ENCODE results near the gene TUBA4A. TPM values are rescaled to one million over a fixed set of nuclear protein-coding genes. Genes with fewer than 3 reads are reported as not detected.

The TUBA4A gene
- total and polyA plus RNA-seq, 2 of the 4 experiments (the other 2 are of a cell fraction) = 21.9 to 35.6 TPM

DNA sequence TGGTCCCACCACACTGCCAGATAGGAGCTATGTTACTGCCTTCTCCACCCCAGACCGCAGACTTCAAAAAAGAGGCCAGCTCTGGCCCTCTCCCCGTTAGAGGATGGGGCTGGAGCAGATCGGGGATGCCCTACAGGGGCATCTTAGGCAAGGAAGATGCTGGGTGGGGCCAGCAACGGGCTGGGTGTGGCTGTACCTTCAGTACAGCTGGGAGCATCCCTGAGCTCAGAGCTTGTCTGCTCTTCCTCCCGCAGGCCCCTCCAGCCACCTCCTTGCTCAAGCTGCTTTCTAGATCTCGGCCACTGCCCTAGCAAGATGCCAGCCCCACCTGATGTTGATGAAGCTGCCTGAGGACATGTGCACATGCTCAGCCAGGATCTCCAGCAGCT lies 45.6 kb upstream of the TUBA4A start:
- Histone ChIP-seq H3K4ac (ENCODE audit: low read depth, low read length) (no peak overlapping the region), H4K5ac (ENCODE audit: low read depth, low read length) (no peak overlapping the region), H3K18ac (ENCODE audit: low read depth, low read length) (no peak overlapping the region), H3K27me3 (ENCODE audit: control insufficient read depth, insufficient read depth, low read length) (no peaks in the 10 kb centered on the region), H3K79me1 (ENCODE audit: low read depth in 1 of 2, low read length in 2 of 2) (no peaks in the 10 kb centered on the region), H4K8ac (ENCODE audit: low read depth in 2 of 2, low read length in 2 of 2) (no peak overlapping the region; a peak in 1 of 4 replicates), H3K14ac (replicated peaks; ENCODE audit: low read depth, low read length) (no peak overlapping the region), H2AFZ (replicated peaks; ENCODE audit: low read length, poor library complexity) (peak overlapping the region; percentile 89), H3K4me1 (ENCODE audit: control insufficient read depth, insufficient read depth, low read length) (peaks cover 5% of the 10 kb centered on the region; the same call in 1 of the 2 replicates), H2BK5ac (ENCODE audit: low read depth, low read length, poor library complexity, severe bottlenecking) (no peak overlapping the region), H3K4me2 (ENCODE audit: low read depth, low read length) (no peak overlapping the region), H3K9me3 (ENCODE audit: control insufficient read depth, insufficient read depth, low read length) (no peaks in the 10 kb centered on the region), H3K4me3 (ENCODE audit: insufficient read depth, low read depth, low read length) (no peak overlapping the region), H2AK5ac (ENCODE audit: low read depth, low read length) (no peak overlapping the region), H3K9me1 (ENCODE audit: insufficient read depth, low read length) (no peaks in the 10 kb centered on the region), H4K91ac (ENCODE audit: insufficient read depth, low read depth, low read length) (peak overlapping the region; percentile 44; the same call in 1 of the 2 replicates), H3K9ac (ENCODE audit: low read depth, low read length) (no peak overlapping the region), H2AK9ac (replicated peaks; ENCODE audit: low read depth, low read length, poor library complexity) (peak overlapping the region; percentile 67), H2BK15ac (ENCODE audit: low read depth, low read length) (no peak overlapping the region), H3K27ac (ENCODE audit: insufficient read depth, low read length) (no peak overlapping the region), H3K36me3 (ENCODE audit: control insufficient read depth, insufficient read depth, low read length) (peaks cover 4% of the 10 kb centered on the region), H2BK20ac (ENCODE audit: low read depth, low read length) (no peak overlapping the region), H3K23ac (ENCODE audit: low read depth, low read length) (no peak overlapping the region), H2BK120ac (ENCODE audit: low read depth, low read length) (no peak overlapping the region), H4K20me1 (ENCODE audit: insufficient read depth, low read length) (no peaks in the 10 kb centered on the region), H3K56ac (ENCODE audit: extremely low read depth, insufficient read depth, low read length) (no peak overlapping the region)
- in situ Hi-C loops (cut with MboI; ENCODE audit: low sequenced_read_pairs) (loop anchor here (5.0 kb wide), 1 partner anchor 127 kb away; the partner anchor contains the start of gene SLC23A3), intact Hi-C loops (cut with micrococcal nuclease) (loop anchor here (5.0 kb wide), 2 partner anchors 233 to 242 kb away; no protein-coding TSS in a partner anchor), dilution Hi-C loops (cut with HindIII; ENCODE audit: low sequenced_read_pairs, unreplicated experiment) (no loop called here)
- BruUV-seq (replicated peaks) = no TSS peak
- WGBS, 2 experiments (ENCODE audit: extremely low coverage in 2 of 2, insufficient read length in 1 of 2) = no CpG with 5 or more reads among the region's 6 CpGs
- TF ChIP-seq RAD21 (IDR thresholded peaks at IDR 0.05; ENCODE audit: low read length) (no peak), RCOR1 (IDR thresholded peaks at IDR 0.05; ENCODE audit: insufficient replicate concordance, low read length) (no peak), POLR2A (IDR thresholded peaks at IDR 0.05; ENCODE audit: low read depth, low read length) (no peak), FOS (IDR thresholded peaks at IDR 0.05; ENCODE audit: low read depth, low read length) (no peak), MAFK (IDR thresholded peaks at IDR 0.05; ENCODE audit: low read depth, low read length) (no peak), NFE2L2 (IDR thresholded peaks at IDR 0.05; ENCODE audit: low read depth, low read length) (no peak), SMC3 (IDR thresholded peaks at IDR 0.05; ENCODE audit: low read depth, low read length) (no peak)
- DNase-seq (no peak), ATAC-seq (ENCODE audit: low read depth) (no peak)
- ChIA-PET POLR2A (ENCODE audit: unreplicated experiment) (no interaction called here), CTCF (interaction anchor here (0.6 to 1.4 kb wide), 3 partner anchors 12 to 36 kb away, joined by 3 read pairs; no protein-coding TSS in a partner anchor)

Data from IMR-90 (cell line).